A549 (cell line): Measurements from ENCODE around the gene UBE2O. TPM values are rescaled to one million over a fixed set of nuclear protein-coding genes. Genes with fewer than 3 reads are reported as not detected.

Experiments
- ATAC-seq, 2 experiments: fragments of 200-7000 bp in 1 of 2; fragments of >200 bp in 1 of 2; cut with Nextera tagmentation in 1 of 2; cut with Tn5 transposase in 1 of 2; 3 replicates each; pipeline versions ENCODE4 v1.8.0 to v1.9.1; 2018 to 2020; ENCODE audit warnings: mild to moderate bottlenecking in 1 of 2, moderate library complexity in 1 of 2
- CTCF ChIA-PET: fragments of 300-600 bp; sonication (Branson Sonifier 250); formaldehyde crosslinking; extraction: SDS; loops from one replicate; lab custom pipeline; 2021; ENCODE audit warnings: antibody characterized with exemption, inconsistent platforms; lab: Yijun Ruan, JAX
- POLR2A ChIA-PET: fragments of 350-600 bp; formaldehyde crosslinking; extraction: SDS; loops from one replicate; lab custom pipeline; 2021; ENCODE audit warnings: antibody characterized with exemption, inconsistent platforms; lab: Yijun Ruan, JAX
- DNase-seq, 2 experiments: peaks; one replicate each; pipeline versions ENCODE4 v3.0.0 to v3.0.0-alpha.2; 2011 to 2016; ENCODE audit warnings: low read depth in 1 of 2, low spot score in 1 of 2
- FAIRE-seq: peaks from 2 replicates; lab custom pipeline; 2011; peaks lifted over from hg19 to GRCh38; lab: Jason Lieb, UNC
- H3K27ac ChIP-seq, 2 experiments: fragments of >200 bp; sonication (Bioruptor Twin); formaldehyde crosslinking; 3 replicates each; pipeline ENCODE4 v1.5.1; 2016 to 2017
- H3K4me1 ChIP-seq: fragments of >200 bp; sonication (Bioruptor Twin); formaldehyde crosslinking; 3 replicates; pipeline ENCODE4 v1.6.1; 2016
- H3K4me2 ChIP-seq: fragments of >200 bp; sonication (Bioruptor Twin); formaldehyde crosslinking; 3 replicates; pipeline ENCODE4 v1.6.1; 2016
- H3K4me3 ChIP-seq: fragments of >200 bp; sonication (Bioruptor Twin); formaldehyde crosslinking; 3 replicates; pipeline ENCODE4 v1.5.1; 2016
- H3K9me3 ChIP-seq: fragments of >200 bp; sonication (Bioruptor Twin); formaldehyde crosslinking; 3 replicates; pipeline ENCODE4 v1.6.1; 2016
- CHD2 ChIP-seq: fragments of 150-350 bp; IDR thresholded peaks from 2 replicates; pipeline ENCODE4 v1.6.1; 2014; ENCODE audit warnings: low read length; ENCODE audit not compliant: partially characterized antibody
- EHF ChIP-seq: fragments of 250-450 bp; sonication (Bioruptor Pico); IDR thresholded peaks from 2 replicates; pipeline ENCODE4 v1.5.0; 2020; ENCODE audit warnings: mild to moderate bottlenecking
- EP300 ChIP-seq, 2 experiments: fragments of >200 bp; sonication (Bioruptor Twin); formaldehyde crosslinking; IDR thresholded peaks; 2 replicates in 1 of 2; 3 replicates in 1 of 2; pipeline ENCODE4 v1.6.1; 2016 to 2017
- ESRRA ChIP-seq: fragments of 150-350 bp; IDR thresholded peaks from 2 replicates; pipeline ENCODE4 v1.6.1; 2014; ENCODE audit warnings: mild to moderate bottlenecking, low read length, borderline replicate concordance
- HDAC2 ChIP-seq: fragments of 200-600 bp; sonication (generic); IDR thresholded peaks from 2 replicates; pipeline ENCODE4 v1.6.1; 2016
- HOXB5 ChIP-seq: fragments of 250-450 bp; sonication (Bioruptor Pico); IDR thresholded peaks from 2 replicates; pipeline ENCODE4 v1.5.0; 2020; ENCODE audit warnings: mild to moderate bottlenecking, moderate library complexity
- KDM1A ChIP-seq: fragments of 200-600 bp; sonication (generic); IDR thresholded peaks from 2 replicates; pipeline ENCODE4 v1.6.1; 2016; ENCODE audit warnings: low read depth, mild to moderate bottlenecking
- KDM5A ChIP-seq: fragments of 200-600 bp; sonication (generic); IDR thresholded peaks from 2 replicates; pipeline ENCODE4 v1.6.1; 2016; ENCODE audit warnings: antibody characterized with exemption, mild to moderate bottlenecking
- MAFK ChIP-seq: fragments of 450-650 bp; IDR thresholded peaks from 2 replicates; pipeline ENCODE4 v1.6.1; 2014; ENCODE audit not compliant: partially characterized antibody
- NPAS2 ChIP-seq: fragments of 250-450 bp; sonication (Bioruptor Pico); IDR thresholded peaks from 2 replicates; pipeline ENCODE4 v1.8.0; 2022; ENCODE audit warnings: mild to moderate bottlenecking, moderate library complexity, borderline replicate concordance
- RNF2 ChIP-seq: fragments of 200-600 bp; sonication (generic); IDR thresholded peaks from 2 replicates; pipeline ENCODE4 v1.6.1; 2016; ENCODE audit warnings: low read depth, mild to moderate bottlenecking, antibody characterized with exemption, moderate library complexity, borderline replicate concordance
- SMC3 ChIP-seq: fragments of >200 bp; sonication (Bioruptor Twin); formaldehyde crosslinking; IDR thresholded peaks from 3 replicates; pipeline ENCODE4 v1.6.1; 2018; ENCODE audit warnings: inconsistent platforms
- SREBF2 ChIP-seq: fragments of 450-650 bp; IDR thresholded peaks from 2 replicates; pipeline ENCODE4 v1.6.1; 2014; ENCODE audit warnings: mild to moderate bottlenecking, moderate library complexity
- ZC3H11A ChIP-seq: fragments of 450-650 bp; IDR thresholded peaks from 2 replicates; pipeline ENCODE4 v1.6.1; 2014; ENCODE audit warnings: antibody characterized with exemption, mild to moderate bottlenecking
- ZFP36 ChIP-seq: fragments of 450-650 bp; IDR thresholded peaks from 2 replicates; pipeline ENCODE4 v1.6.1; 2014; ENCODE audit warnings: borderline replicate concordance; ENCODE audit not compliant: partially characterized antibody
- ZNF302 ChIP-seq: fragments of 250-450 bp; sonication (Bioruptor Pico); IDR thresholded peaks from 2 replicates; pipeline ENCODE4 v1.9.0; 2021; ENCODE audit warnings: inconsistent platforms, mild to moderate bottlenecking, moderate library complexity
- WGBS: methylation state at CpG from one replicate; pipeline ENCODE4 v1.1.6; 2017; ENCODE audit errors: missing lambda C conversion rate; 5-methylcytosine and 5-hydroxymethylcytosine counted together
- polyA plus RNA-seq, 4 experiments: library from polyadenylated mRNA; depleted of rRNA in 3 of 4; stranded (reverse); fragments of >200 nt; fragmentation: RNase III in 1 of 4; extraction: RNeasy Plus Mini Kit Qiagen cat#74134 plus additional on column Dnase treatment in 1 of 4; gene quantifications; 2 replicates in 3 of 4; 3 replicates in 1 of 4; pipeline ENCODE4 v1.2.3, GENCODE V29; 2011 to 2017
- TF ChIP-seq, protein P1 (sequence below): fragments of 250-450 bp; sonication (Bioruptor Pico); IDR thresholded peaks from 2 replicates; pipeline ENCODE4 v1.5.0; 2020; ENCODE audit warnings: low read depth, mild to moderate bottlenecking, moderate library complexity
- TF ChIP-seq, protein P2 (sequence below): fragments of 200-600 bp; sonication (generic); IDR thresholded peaks from 2 replicates; pipeline ENCODE4 v1.6.1; 2016; ENCODE audit warnings: antibody characterized with exemption, mild to moderate bottlenecking, moderate library complexity
- TF ChIP-seq, protein P3 (sequence below): fragments of 250-450 bp; sonication (Bioruptor Pico); IDR thresholded peaks from 2 replicates; pipeline ENCODE4 v1.5.0; 2021; ENCODE audit warnings: mild to moderate bottlenecking, moderate library complexity, borderline replicate concordance
- TF ChIP-seq, protein P4 (sequence below): IDR thresholded peaks from 2 replicates; pipeline ENCODE4 v1.6.1; 2012
- TF ChIP-seq, protein P5 (sequence below): fragments of >200 bp; sonication (Bioruptor Twin); formaldehyde crosslinking; IDR thresholded peaks from 3 replicates; pipeline ENCODE4 v1.5.1; 2016
- TF ChIP-seq, protein P6 (sequence below): IDR thresholded peaks from 2 replicates; pipeline ENCODE4 v1.6.1; 2012
- TF ChIP-seq, protein P7 (sequence below): fragments of >200 bp; sonication (Bioruptor Twin); formaldehyde crosslinking; IDR thresholded peaks from 2 replicates; pipeline ENCODE4 v1.6.1; 2016

The UBE2O gene
- polyA plus RNA-seq, 2 of the 4 experiments (the other 2 are of a cell fraction), result 22.0 to 25.7 TPM

DNA sequence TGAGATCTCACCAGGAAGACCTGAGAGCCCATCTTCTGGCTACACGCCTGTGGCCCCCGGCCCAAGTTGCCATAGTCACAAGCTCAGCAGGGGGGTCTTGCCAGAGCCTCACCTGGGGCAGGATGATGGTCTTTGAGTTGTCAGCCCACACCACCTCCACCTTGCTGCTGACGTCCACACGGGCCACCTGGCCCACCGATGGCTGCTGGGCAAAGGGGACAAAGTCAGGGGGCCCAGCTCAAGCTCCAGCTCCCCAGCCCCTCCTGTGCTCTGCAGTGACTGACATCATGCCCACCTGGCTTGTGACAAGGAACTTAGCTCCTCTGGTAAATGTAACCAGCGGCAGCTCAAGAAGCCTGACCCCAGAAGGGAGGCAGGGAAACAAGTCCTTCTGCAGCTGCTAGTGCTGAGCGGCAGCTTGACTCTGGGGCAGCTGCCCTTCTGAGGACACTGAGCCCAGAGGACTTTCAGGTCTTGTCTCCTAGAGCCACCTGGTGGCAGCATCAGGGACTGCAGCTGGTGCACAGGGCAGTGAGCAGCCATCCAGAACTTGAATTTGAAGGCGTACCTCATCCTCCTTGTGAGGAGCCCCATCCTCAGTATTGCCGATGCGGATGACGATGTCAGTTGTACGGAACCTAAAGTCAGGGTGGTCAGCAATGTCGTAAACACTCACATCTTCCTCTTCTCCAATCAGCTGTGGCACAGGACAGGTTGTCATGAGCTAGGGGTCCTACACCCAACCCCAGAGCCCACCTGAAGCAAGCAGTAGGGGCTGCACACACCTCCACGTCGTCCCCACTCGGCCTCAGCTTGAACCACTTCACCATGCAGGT lies 55.0 kb downstream of the UBE2O start (continued):
- TF ChIP-seq KDM1A (no peak), EHF (no peak), RNF2 (no peak), SMC3 (peak; percentile 84), MAFK (no peak), ZNF302 (CRISPR knock-in tag) (no peak), SREBF2 (no peak), KDM5A (no peak)
- TF ChIP-seq, protein P1, sequence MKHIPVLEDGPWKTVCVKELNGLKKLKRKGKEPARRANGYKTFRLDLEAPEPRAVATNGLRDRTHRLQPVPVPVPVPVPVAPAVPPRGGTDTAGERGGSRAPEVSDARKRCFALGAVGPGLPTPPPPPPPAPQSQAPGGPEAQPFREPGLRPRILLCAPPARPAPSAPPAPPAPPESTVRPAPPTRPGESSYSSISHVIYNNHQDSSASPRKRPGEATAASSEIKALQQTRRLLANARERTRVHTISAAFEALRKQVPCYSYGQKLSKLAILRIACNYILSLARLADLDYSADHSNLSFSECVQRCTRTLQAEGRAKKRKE (CRISPR knock-in tag), result no peak
- TF ChIP-seq, protein P2, sequence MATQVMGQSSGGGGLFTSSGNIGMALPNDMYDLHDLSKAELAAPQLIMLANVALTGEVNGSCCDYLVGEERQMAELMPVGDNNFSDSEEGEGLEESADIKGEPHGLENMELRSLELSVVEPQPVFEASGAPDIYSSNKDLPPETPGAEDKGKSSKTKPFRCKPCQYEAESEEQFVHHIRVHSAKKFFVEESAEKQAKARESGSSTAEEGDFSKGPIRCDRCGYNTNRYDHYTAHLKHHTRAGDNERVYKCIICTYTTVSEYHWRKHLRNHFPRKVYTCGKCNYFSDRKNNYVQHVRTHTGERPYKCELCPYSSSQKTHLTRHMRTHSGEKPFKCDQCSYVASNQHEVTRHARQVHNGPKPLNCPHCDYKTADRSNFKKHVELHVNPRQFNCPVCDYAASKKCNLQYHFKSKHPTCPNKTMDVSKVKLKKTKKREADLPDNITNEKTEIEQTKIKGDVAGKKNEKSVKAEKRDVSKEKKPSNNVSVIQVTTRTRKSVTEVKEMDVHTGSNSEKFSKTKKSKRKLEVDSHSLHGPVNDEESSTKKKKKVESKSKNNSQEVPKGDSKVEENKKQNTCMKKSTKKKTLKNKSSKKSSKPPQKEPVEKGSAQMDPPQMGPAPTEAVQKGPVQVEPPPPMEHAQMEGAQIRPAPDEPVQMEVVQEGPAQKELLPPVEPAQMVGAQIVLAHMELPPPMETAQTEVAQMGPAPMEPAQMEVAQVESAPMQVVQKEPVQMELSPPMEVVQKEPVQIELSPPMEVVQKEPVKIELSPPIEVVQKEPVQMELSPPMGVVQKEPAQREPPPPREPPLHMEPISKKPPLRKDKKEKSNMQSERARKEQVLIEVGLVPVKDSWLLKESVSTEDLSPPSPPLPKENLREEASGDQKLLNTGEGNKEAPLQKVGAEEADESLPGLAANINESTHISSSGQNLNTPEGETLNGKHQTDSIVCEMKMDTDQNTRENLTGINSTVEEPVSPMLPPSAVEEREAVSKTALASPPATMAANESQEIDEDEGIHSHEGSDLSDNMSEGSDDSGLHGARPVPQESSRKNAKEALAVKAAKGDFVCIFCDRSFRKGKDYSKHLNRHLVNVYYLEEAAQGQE, result no peak

DNA sequence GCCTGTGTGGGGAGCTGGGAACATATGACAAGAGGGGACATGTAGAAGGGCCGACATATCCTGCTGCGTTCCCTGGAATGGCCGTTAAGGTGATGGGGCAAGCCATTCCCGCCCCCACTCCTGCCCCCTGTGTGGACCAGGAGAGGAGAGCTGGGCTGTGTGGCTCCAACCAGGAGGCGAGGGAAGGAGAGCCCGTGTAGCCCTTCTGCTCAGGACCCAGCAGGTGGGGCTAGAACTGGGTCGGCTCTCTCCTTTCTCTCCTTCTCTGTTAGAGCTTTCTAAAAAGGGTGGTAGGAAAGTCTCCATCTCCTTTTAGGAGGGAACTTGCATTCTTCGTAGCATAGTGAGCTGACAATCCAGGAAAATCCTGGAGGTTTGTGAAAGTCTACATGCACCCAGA lies 55.8 kb downstream of the UBE2O start:
- H3K4me3 ChIP-seq, result no peak overlapping the region
- no peaks in the 10 kb centered on the region for H3K4me1 ChIP-seq
- H3K9me3 ChIP-seq, result no peaks in the 10 kb centered on the region
- CTCF ChIA-PET, result interaction anchor here (0.7 to 43.2 kb wide), 43 partner anchors 3 to 475 kb away, joined by 3 to 1107 read pairs (median 5); partner anchors contain the start of genes AANAT, PRPSAP1, QRICH2 and SPHK1
- peak; percentile 47 to 64; a peak in 4 of 6 replicates for ATAC-seq
- H3K27ac ChIP-seq, result no peak overlapping the region
- no peak for TF ChIP-seq ZC3H11A
- TF ChIP-seq, protein P3, sequence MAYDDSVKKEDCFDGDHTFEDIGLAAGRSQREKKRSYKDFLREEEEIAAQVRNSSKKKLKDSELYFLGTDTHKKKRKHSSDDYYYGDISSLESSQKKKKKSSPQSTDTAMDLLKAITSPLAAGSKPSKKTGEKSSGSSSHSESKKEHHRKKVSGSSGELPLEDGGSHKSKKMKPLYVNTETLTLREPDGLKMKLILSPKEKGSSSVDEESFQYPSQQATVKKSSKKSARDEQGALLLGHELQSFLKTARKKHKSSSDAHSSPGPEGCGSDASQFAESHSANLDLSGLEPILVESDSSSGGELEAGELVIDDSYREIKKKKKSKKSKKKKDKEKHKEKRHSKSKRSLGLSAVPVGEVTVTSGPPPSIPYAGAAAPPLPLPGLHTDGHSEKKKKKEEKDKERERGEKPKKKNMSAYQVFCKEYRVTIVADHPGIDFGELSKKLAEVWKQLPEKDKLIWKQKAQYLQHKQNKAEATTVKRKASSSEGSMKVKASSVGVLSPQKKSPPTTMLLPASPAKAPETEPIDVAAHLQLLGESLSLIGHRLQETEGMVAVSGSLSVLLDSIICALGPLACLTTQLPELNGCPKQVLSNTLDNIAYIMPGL (CRISPR knock-in tag), result no peak
- TF ChIP-seq, protein P4, sequence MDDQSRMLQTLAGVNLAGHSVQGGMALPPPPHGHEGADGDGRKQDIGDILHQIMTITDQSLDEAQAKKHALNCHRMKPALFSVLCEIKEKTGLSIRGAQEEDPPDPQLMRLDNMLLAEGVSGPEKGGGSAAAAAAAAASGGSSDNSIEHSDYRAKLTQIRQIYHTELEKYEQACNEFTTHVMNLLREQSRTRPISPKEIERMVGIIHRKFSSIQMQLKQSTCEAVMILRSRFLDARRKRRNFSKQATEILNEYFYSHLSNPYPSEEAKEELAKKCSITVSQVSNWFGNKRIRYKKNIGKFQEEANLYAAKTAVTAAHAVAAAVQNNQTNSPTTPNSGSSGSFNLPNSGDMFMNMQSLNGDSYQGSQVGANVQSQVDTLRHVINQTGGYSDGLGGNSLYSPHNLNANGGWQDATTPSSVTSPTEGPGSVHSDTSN, result no peak
- no peak for TF ChIP-seq ESRRA
- TF ChIP-seq, protein P5, sequence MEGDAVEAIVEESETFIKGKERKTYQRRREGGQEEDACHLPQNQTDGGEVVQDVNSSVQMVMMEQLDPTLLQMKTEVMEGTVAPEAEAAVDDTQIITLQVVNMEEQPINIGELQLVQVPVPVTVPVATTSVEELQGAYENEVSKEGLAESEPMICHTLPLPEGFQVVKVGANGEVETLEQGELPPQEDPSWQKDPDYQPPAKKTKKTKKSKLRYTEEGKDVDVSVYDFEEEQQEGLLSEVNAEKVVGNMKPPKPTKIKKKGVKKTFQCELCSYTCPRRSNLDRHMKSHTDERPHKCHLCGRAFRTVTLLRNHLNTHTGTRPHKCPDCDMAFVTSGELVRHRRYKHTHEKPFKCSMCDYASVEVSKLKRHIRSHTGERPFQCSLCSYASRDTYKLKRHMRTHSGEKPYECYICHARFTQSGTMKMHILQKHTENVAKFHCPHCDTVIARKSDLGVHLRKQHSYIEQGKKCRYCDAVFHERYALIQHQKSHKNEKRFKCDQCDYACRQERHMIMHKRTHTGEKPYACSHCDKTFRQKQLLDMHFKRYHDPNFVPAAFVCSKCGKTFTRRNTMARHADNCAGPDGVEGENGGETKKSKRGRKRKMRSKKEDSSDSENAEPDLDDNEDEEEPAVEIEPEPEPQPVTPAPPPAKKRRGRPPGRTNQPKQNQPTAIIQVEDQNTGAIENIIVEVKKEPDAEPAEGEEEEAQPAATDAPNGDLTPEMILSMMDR, result no peak
- TF ChIP-seq, protein P1 (CRISPR knock-in tag), result no peak
- TF ChIP-seq SREBF2, result no peak
- TF ChIP-seq EP300 (IDR thresholded peaks at IDR 0.05), result no peak
- no peak for TF ChIP-seq HOXB5
- TF ChIP-seq, protein P6, sequence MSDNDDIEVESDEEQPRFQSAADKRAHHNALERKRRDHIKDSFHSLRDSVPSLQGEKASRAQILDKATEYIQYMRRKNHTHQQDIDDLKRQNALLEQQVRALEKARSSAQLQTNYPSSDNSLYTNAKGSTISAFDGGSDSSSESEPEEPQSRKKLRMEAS, result no peak
- TF ChIP-seq, protein P7, sequence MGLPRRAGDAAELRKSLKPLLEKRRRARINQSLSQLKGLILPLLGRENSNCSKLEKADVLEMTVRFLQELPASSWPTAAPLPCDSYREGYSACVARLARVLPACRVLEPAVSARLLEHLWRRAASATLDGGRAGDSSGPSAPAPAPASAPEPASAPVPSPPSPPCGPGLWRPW, result no peak
- TF ChIP-seq CHD2, result no peak
- no peak for TF ChIP-seq ZFP36
- TF ChIP-seq NPAS2 (CRISPR knock-in tag), result no peak
- TF ChIP-seq HDAC2, result no peak
- no peak overlapping the region for H3K4me2 ChIP-seq
- WGBS, result 81% methylated on average over 8 of the region's 8 CpGs
- DNase-seq, result peak in 1 of 2 experiments; percentile 40
- FAIRE-seq, result no peak
- POLR2A ChIA-PET, result interaction anchor here (0.9 to 2.0 kb wide), 3 partner anchors 12 to 44 kb away, joined by 3 to 11 read pairs (median 5); partner anchors contain the start of genes PRPSAP1 and SPHK1
